K562 (cell line): ENCODE measurements around the gene SLC35A4. TPM values are rescaled to one million over a fixed set of nuclear protein-coding genes. Genes with fewer than 3 reads are reported as not detected.

ENCODE experiments used
- ATAC-seq: fragments of 200-7000 bp; cut with Tn5 transposase; 3 replicates; pipeline ENCODE4 v1.9.1; 2020; ENCODE audit warnings: moderate library complexity
- BruUV-seq: library from RNA; stranded (reverse); fragments of 400-500 nt; replicated peaks from 2 replicates; lab custom pipeline; 2021; lab: Mats Ljungman, UMichigan
- CTCF ChIA-PET: fragments of 300-600 bp; formaldehyde crosslinking; extraction: SDS; loops from one replicate; lab custom pipeline; 2021; ENCODE audit warnings: low intra/inter-chr PET ratio; lab: Yijun Ruan, JAX
- POLR2A ChIA-PET: fragments of 300-600, 350-650 bp; sonication (Branson Sonifier 250); formaldehyde crosslinking; extraction: SDS; loops from one replicate; lab custom pipeline; 2021; ENCODE audit warnings: antibody characterized with exemption, inconsistent platforms; lab: Yijun Ruan, JAX
- DNase-seq, 4 experiments: peaks; one replicate each; pipeline versions ENCODE4 v3.0.0 to v3.0.0-alpha.2; 2011 to 2018; ENCODE audit warnings: low spot score in 3 of 4, mixed read lengths in 3 of 4; ENCODE audit errors: extremely low read depth in 1 of 4
- FAIRE-seq: peaks from 2 replicates; lab custom pipeline; 2011; peaks lifted over from hg19 to GRCh38; lab: Jason Lieb, UNC
- H2AFZ ChIP-seq: 2 replicates; pipeline ENCODE4 v1.6.0; 2011; ENCODE audit warnings: low read depth, low read length, control low read depth, inconsistent platforms
- H3K27ac ChIP-seq: fragments of 200-600 bp; 3 replicates; pipeline ENCODE4 v1.8.0; 2011; ENCODE audit warnings: low read depth, mild to moderate bottlenecking, control low read depth, inconsistent platforms, low read length, moderate library complexity, mixed read lengths; ENCODE audit errors: extremely low read depth
- H3K27me3 ChIP-seq, 2 experiments: fragments of 300-600 bp in 1 of 2; 2 replicates in 1 of 2; 3 replicates in 1 of 2; pipeline versions ENCODE4 v1.6.0 to v1.8.0; 2011; ENCODE audit warnings: inconsistent platforms in 2 of 2, low read length in 2 of 2, mild to moderate bottlenecking in 1 of 2, mixed read lengths in 1 of 2, moderate library complexity in 1 of 2; ENCODE audit not compliant: control insufficient read depth in 2 of 2, insufficient read depth in 2 of 2
- H3K36me3 ChIP-seq: fragments of 300-600 bp; 3 replicates; pipeline ENCODE4 v1.8.0; 2011; ENCODE audit warnings: mild to moderate bottlenecking, low read length, inconsistent platforms; ENCODE audit not compliant: control insufficient read depth, insufficient read depth
- H3K4me1 ChIP-seq, 2 experiments: fragments of 200-600 bp in 1 of 2; replicated peaks in 1 of 2; 2 replicates in 1 of 2; 3 replicates in 1 of 2; pipeline versions ENCODE4 v1.5.1 to v1.8.0; 2011; ENCODE audit warnings: inconsistent platforms in 2 of 2, low read length in 2 of 2, mild to moderate bottlenecking in 1 of 2, mixed read lengths in 1 of 2, moderate library complexity in 1 of 2; ENCODE audit not compliant: control insufficient read depth in 2 of 2, insufficient read depth in 2 of 2
- H3K4me2 ChIP-seq: 2 replicates; pipeline ENCODE4 v1.6.1; 2011; ENCODE audit warnings: low read length, control low read depth, inconsistent platforms, mixed read lengths; ENCODE audit not compliant: insufficient read depth
- H3K4me3 ChIP-seq: fragments of 200-600 bp; sonication (generic), shearing (Covaris generic); 2 replicates; pipeline ENCODE4 v1.5.1; 2016; ENCODE audit warnings: control low read depth, inconsistent platforms
- H3K79me2 ChIP-seq: fragments of 200-600 bp; 3 replicates; pipeline ENCODE4 v1.8.0; 2011; ENCODE audit warnings: low read length, inconsistent platforms; ENCODE audit not compliant: control insufficient read depth, insufficient read depth
- H3K9ac ChIP-seq, 2 experiments: 2 replicates each; pipeline versions ENCODE4 v1.6.0 to v1.6.1; 2011; ENCODE audit warnings: low read depth in 2 of 2, low read length in 2 of 2, control low read depth in 1 of 2, inconsistent platforms in 1 of 2, mild to moderate bottlenecking in 1 of 2, mixed read lengths in 1 of 2; ENCODE audit not compliant: insufficient read depth in 1 of 2
- H3K9me1 ChIP-seq: one replicate; pipeline ENCODE4 v1.6.0; 2011; ENCODE audit warnings: inconsistent platforms, mild to moderate bottlenecking, low read length, moderate library complexity; ENCODE audit not compliant: control insufficient read depth, insufficient read depth
- H3K9me3 ChIP-seq: replicated peaks from 2 replicates; pipeline ENCODE4 v1.5.1; 2011; ENCODE audit warnings: low read depth, low read length, inconsistent platforms; ENCODE audit not compliant: control insufficient read depth, insufficient read depth
- H4K20me1 ChIP-seq: replicated peaks from 2 replicates; pipeline ENCODE4 v1.6.1; 2011; ENCODE audit warnings: low read length, inconsistent platforms, mixed read lengths; ENCODE audit not compliant: control insufficient read depth, insufficient read depth
- CREBBP ChIP-seq: IDR thresholded peaks from one replicate; pipeline ENCODE4 v1.6.1; 2012; ENCODE audit warnings: low read depth, mild to moderate bottlenecking, control low read depth, inconsistent platforms, low read length
- ETV6 ChIP-seq, 3 experiments: fragments of 150-350 bp in 1 of 3; sonication (generic) in 1 of 3; formaldehyde crosslinking in 1 of 3; IDR thresholded peaks; 2 replicates each; pipeline versions ENCODE4 v1.6.1 to v1.8.0; 2014 to 2022; ENCODE audit warnings: borderline replicate concordance in 2 of 3, low read depth in 2 of 3, antibody characterized with exemption in 1 of 3, low read length in 1 of 3, mild to moderate bottlenecking in 1 of 3, missing genetic modification reagents in 1 of 3
- EWSR1 ChIP-seq: fragments of 450-650 bp; IDR thresholded peaks from 2 replicates; pipeline ENCODE4 v1.6.1; 2018; ENCODE audit warnings: borderline replicate concordance, mild to moderate bottlenecking, low read depth, moderate library complexity; ENCODE audit not compliant: partially characterized antibody
- FOXK1 ChIP-seq: sonication (generic); formaldehyde crosslinking; IDR thresholded peaks from 2 replicates; pipeline ENCODE4 v1.8.0; 2022; ENCODE audit warnings: missing genetic modification reagents, mild to moderate bottlenecking, borderline replicate concordance
- FOXP4 ChIP-seq: sonication (generic); formaldehyde crosslinking; IDR thresholded peaks from 2 replicates; pipeline ENCODE4 v1.8.0; 2022; ENCODE audit warnings: mild to moderate bottlenecking, missing genetic modification reagents, borderline replicate concordance
- KLF6 ChIP-seq: fragments of 250-450 bp; sonication (Bioruptor Pico); IDR thresholded peaks from 2 replicates; pipeline ENCODE4 v1.4.0; 2020; ENCODE audit warnings: mild to moderate bottlenecking, moderate library complexity, borderline replicate concordance
- SLC30A9 ChIP-seq: fragments of 250-450 bp; sonication (Bioruptor Pico); IDR thresholded peaks from 2 replicates; pipeline ENCODE4 v1.8.0; 2022; ENCODE audit warnings: mild to moderate bottlenecking, moderate library complexity
- TRIM24 ChIP-seq, 2 experiments: fragments of 450-650 bp; IDR thresholded peaks; 2 replicates each; pipeline ENCODE4 v1.6.1; 2016
- YBX1 ChIP-seq: fragments of 450-650 bp; IDR thresholded peaks from 2 replicates; pipeline ENCODE4 v1.7.1; 2016; ENCODE audit warnings: mild to moderate bottlenecking
- ZFP91 ChIP-seq: sonication (generic); formaldehyde crosslinking; IDR thresholded peaks from 2 replicates; pipeline ENCODE4 v1.8.0; 2022; ENCODE audit warnings: mild to moderate bottlenecking, missing genetic modification reagents
- ZNF253 ChIP-seq: fragments of 250-450 bp; sonication (Bioruptor Pico); conservative IDR thresholded peaks from 2 replicates; pipeline ENCODE4 v1.6.1; 2021; ENCODE audit warnings: mild to moderate bottlenecking
- WGBS: fragments of 100-300 bp; shearing (Covaris generic); methylation state at CpG from one replicate; pipeline ENCODE4 v1.1.6; 2016; ENCODE audit warnings: low coverage, mixed read lengths; ENCODE audit not compliant: insufficient coverage; ENCODE audit errors: missing lambda C conversion rate; 5-methylcytosine and 5-hydroxymethylcytosine counted together
- in situ Hi-C: fragments of 300-500 bp; cut with MboI; formaldehyde crosslinking; loops from 4 replicates; pipeline ENCODE4 v1.15.0; 2018; ENCODE audit warnings: inconsistent platforms, mixed read lengths
- intact Hi-C: fragments of 100-400 bp; cut with micrococcal nuclease; formaldehyde crosslinking; loops from 2 replicates; pipeline ENCODE4 v1.14.2; 2022
- polyA plus RNA-seq, 8 experiments: library from polyadenylated mRNA; depleted of rRNA in 4 of 8; stranded (reverse) in 5 of 8; unstranded in 3 of 8; fragments of >200 nt; fragmentation: Nextera tagmentation in 2 of 8; fragmentation: Illumina TruSeq in 1 of 8; extraction: Ambion mirVana in 2 of 8; extraction: Trizol in 1 of 8; gene quantifications; 2 replicates each; pipeline versions ENCODE4 v1.2.1 to v1.2.3, GENCODE V29; 2011 to 2014; ENCODE audit warnings: inconsistent platforms in 1 of 8, missing spikeins in 1 of 8
- total RNA-seq, 7 experiments: library from RNA; depleted of rRNA in 6 of 7; stranded (reverse); fragments of >200 nt in 6 of 7; fragmentation: Illumina TruSeq in 2 of 7; extraction: Trizol in 2 of 7; gene quantifications; 2 replicates each; pipeline versions ENCODE4 v1.2.1 to v1.2.3, GENCODE V29; 2011 to 2021; ENCODE audit warnings: low replicate concordance in 1 of 7
- TF ChIP-seq, protein P1 (sequence below): fragments of 250-450 bp; sonication (Bioruptor Pico); IDR thresholded peaks from 2 replicates; pipeline ENCODE4 v1.5.0; 2020; ENCODE audit warnings: mild to moderate bottlenecking, borderline replicate concordance

SLC35A4 gene
- total and polyA plus RNA-seq, 9 of the 15 experiments (the other 6 are each of a cell fraction or from before 2014, with no cell fraction given): 21.8 to 171 (median 42.5) TPM

DNA sequence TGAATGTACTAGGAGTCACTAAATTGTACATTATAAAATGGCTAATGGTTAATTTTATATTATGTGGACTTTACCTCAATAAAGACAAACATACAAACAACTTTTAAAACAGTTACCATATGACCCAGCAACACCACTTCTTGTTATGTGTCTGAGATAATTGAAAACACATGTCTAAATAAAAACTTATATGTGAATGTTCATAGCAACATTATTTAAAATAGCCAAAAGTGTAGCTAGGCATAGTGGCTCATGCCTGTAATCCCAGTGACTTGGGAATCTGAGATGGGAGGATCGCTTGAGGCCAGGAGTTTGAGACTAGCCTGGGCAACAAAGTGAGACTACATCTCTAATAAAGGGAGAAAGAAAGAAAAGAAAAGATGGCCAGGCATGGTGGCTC, 22.9 kb downstream of the SLC35A4 start:
- Histone ChIP-seq H3K79me2 (no peaks in the 10 kb centered on the region), H3K9me3 (no peaks in the 10 kb centered on the region), H3K4me2 (no peak overlapping the region), H4K20me1 (no peaks in the 10 kb centered on the region), H2AFZ (no peak overlapping the region), H3K36me3 (no peaks in the 10 kb centered on the region), H3K27me3 (no peaks in the 10 kb centered on the region), H3K4me1 (peaks cover 3 to 4% of the 10 kb centered on the region in 2 experiments; a peak in 1 of 5 replicates), H3K27ac (no peak overlapping the region), H3K9me1 (no peaks in the 10 kb centered on the region), H3K4me3 (no peak overlapping the region), H3K9ac (no peak overlapping the region)
- ATAC-seq (no peak), DNase-seq (no peak), FAIRE-seq (no peak)
- CTCF ChIA-PET: no interaction called here
- POLR2A ChIA-PET: no interaction called here
- whole genome bisulfite sequencing: 25% methylated on average over 1 of the region's 1 CpG
- intact Hi-C loops (no loop called here), in situ Hi-C loops (no loop called here)
- no TSS peak for BruUV-seq
- TF ChIP-seq KLF6 (CRISPR knock-in tag) (no peak), FOXP4 (no peak), ZNF253 (no peak), YBX1 (no peak), ETV6 (IDR thresholded peaks at IDR 0.05; ENCODE audit: borderline replicate concordance in 1 of 2, low read depth in 2 of 2, low read length in 1 of 2) (no peak), ETV6 (CRISPR knock-in tag; IDR thresholded peaks at IDR 0.05; ENCODE audit: borderline replicate concordance) (no peak), TRIM24 (IDR thresholded peaks at IDR 0.05) (no peak), CREBBP (no peak), EWSR1 (no peak), FOXK1 (CRISPR knock-in tag) (no peak), SLC30A9 (no peak), ZFP91 (CRISPR knock-in tag) (no peak)
- TF ChIP-seq, protein P1, sequence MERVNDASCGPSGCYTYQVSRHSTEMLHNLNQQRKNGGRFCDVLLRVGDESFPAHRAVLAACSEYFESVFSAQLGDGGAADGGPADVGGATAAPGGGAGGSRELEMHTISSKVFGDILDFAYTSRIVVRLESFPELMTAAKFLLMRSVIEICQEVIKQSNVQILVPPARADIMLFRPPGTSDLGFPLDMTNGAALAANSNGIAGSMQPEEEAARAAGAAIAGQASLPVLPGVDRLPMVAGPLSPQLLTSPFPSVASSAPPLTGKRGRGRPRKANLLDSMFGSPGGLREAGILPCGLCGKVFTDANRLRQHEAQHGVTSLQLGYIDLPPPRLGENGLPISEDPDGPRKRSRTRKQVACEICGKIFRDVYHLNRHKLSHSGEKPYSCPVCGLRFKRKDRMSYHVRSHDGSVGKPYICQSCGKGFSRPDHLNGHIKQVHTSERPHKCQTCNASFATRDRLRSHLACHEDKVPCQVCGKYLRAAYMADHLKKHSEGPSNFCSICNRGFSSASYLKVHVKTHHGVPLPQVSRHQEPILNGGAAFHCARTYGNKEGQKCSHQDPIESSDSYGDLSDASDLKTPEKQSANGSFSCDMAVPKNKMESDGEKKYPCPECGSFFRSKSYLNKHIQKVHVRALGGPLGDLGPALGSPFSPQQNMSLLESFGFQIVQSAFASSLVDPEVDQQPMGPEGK: no peak
